Esophagus squamous epithelium (tissue), 5 donors: ENCODE results near the gene SAG. TPM values are rescaled to one million over a fixed set of nuclear protein-coding genes. Genes with fewer than 3 reads are reported as not detected.

Experiments used
- DNase-seq: peaks from one replicate; lab custom pipeline; 2025; lab: John Stamatoyannopoulos, UW
- H3K27ac ChIP-seq, 4 donors: fragments of 200-600 bp; sonication (generic); one replicate each; pipeline ENCODE4 v1.5.1; 2016 to 2019; ENCODE audit warnings: mild to moderate bottlenecking in 1 of 4
- H3K27me3 ChIP-seq, 4 donors: fragments of 200-600 bp; sonication (generic); 1 replicate in 3 of 4; 2 replicates in 1 of 4; pipeline versions ENCODE4 v1.5.1 to v1.6.0; 2017 to 2021; ENCODE audit warnings: antibody characterized with exemption in 1 of 4
- H3K36me3 ChIP-seq, 3 donors: fragments of 200-600 bp; sonication (generic); one replicate each; pipeline ENCODE4 v1.5.1; 2016 to 2019
- H3K4me1 ChIP-seq, 3 donors: fragments of 200-600 bp; sonication (generic); one replicate each; pipeline ENCODE4 v1.5.1; 2017 to 2019
- H3K4me3 ChIP-seq, 4 donors: fragments of 200-600 bp; sonication (generic); 1 replicate in 3 of 4; 2 replicates in 1 of 4; pipeline ENCODE4 v1.5.1; 2016 to 2019; ENCODE audit warnings: mild to moderate bottlenecking in 2 of 4, moderate library complexity in 1 of 4
- H3K9me3 ChIP-seq, 3 donors: fragments of 200-600 bp; sonication (generic); one replicate each; pipeline ENCODE4 v1.5.1; 2016 to 2019
- CTCF ChIP-seq, 6 experiments: fragments of 450-650 bp in 4 of 6; fragments of 200-600 bp in 2 of 6; sonication (generic) in 2 of 6; IDR thresholded peaks; one replicate each; pipeline ENCODE4 v1.5.1; 2016 to 2019; ENCODE audit warnings: antibody characterized with exemption in 6 of 6, mild to moderate bottlenecking in 4 of 6, moderate library complexity in 4 of 6
- POLR2A ChIP-seq, 4 donors: fragments of 450-650 bp; IDR thresholded peaks; one replicate each; pipeline ENCODE4 v1.6.1; 2017; ENCODE audit warnings: antibody characterized with exemption in 4 of 4, mild to moderate bottlenecking in 4 of 4, moderate library complexity in 3 of 4
- WGBS, 2 donors: methylation state at CpG; one replicate each; pipeline ENCODE4 v1.1.5; 2018; 5-methylcytosine and 5-hydroxymethylcytosine counted together
- intact Hi-C: fragments of 100-400 bp; cut with DNase I; formaldehyde crosslinking; loops from one replicate; pipeline ENCODE4 v1.15.0; 2022
- total RNA-seq, 4 donors: library from RNA; depleted of rRNA; stranded (reverse); fragments of >200 nt; gene quantifications; one replicate each; pipeline ENCODE4 v1.1.0, GENCODE V29; 2016
- donor health status: DM: yes; HTN: yes; CAD: no.

SAG gene
- total RNA-seq, 4 donors from 2014 or later, result not detected

GRCh38 chr2:233325256-233325655 lies 17.6 kb downstream of the SAG start:
- Histone ChIP-seq H3K4me3 (no peak overlapping the region), H3K27me3 (peaks cover 0 to 15% (median 0%) of the 10 kb centered on the region in 4 donors), H3K9me3 (no peaks in the 10 kb centered on the region), H3K36me3 (no peaks in the 10 kb centered on the region), H3K4me1 (no peaks in the 10 kb centered on the region), H3K27ac (no peak overlapping the region)
- no peak for DNase-seq
- WGBS, 2 donors, result 64 to 82% methylated on average over 4 of the region's 4 CpGs
- TF ChIP-seq POLR2A (IDR thresholded peaks at IDR 0.05), result no peak
- no peak for TF ChIP-seq CTCF (IDR thresholded peaks at IDR 0.05)
- intact Hi-C loops, result no loop called here

GRCh38 chr2:233325814-233326213 lies 18.2 kb downstream of the SAG start:
- H3K27ac ChIP-seq, result no peak overlapping the region
- no peak for DNase-seq
- TF ChIP-seq POLR2A (IDR thresholded peaks at IDR 0.05) (no peak), CTCF (IDR thresholded peaks at IDR 0.05) (no peak)
- H3K9me3 ChIP-seq, result no peaks in the 10 kb centered on the region
- 66 to 87% methylated on average over 7 to 9 of the region's 10 CpGs for WGBS, 2 donors
- peaks cover 0 to 10% (median 0%) of the 10 kb centered on the region in 4 donors for H3K27me3 ChIP-seq
- no peak overlapping the region for H3K4me3 ChIP-seq
- no peaks in the 10 kb centered on the region for H3K4me1 ChIP-seq
- no peaks in the 10 kb centered on the region for H3K36me3 ChIP-seq
- intact Hi-C loops, result no loop called here

- no peaks in the 10 kb centered on the region for H3K36me3 ChIP-seq
- no peak for DNase-seq
- intact Hi-C loops, result no loop called here
- H3K27me3 ChIP-seq, result peaks cover 0 to 13% (median 0%) of the 10 kb centered on the region in 4 donors
- no peaks in the 10 kb centered on the region for H3K9me3 ChIP-seq
- no peaks in the 10 kb centered on the region for H3K4me1 ChIP-seq
- no peak for TF ChIP-seq CTCF (IDR thresholded peaks at IDR 0.05)
- TF ChIP-seq POLR2A (IDR thresholded peaks at IDR 0.05), result no peak
- no peak overlapping the region for H3K4me3 ChIP-seq
- 91% methylated on average over 4 to 8 of the region's 8 CpGs for WGBS, 2 donors
- no peak overlapping the region for H3K27ac ChIP-seq
Observed at GRCh38 chr2:233326500-233326899, 18.9 kb downstream of the SAG start.

GRCh38 chr2:233328922-233329321 lies 21.3 kb downstream of the SAG start:
- intact Hi-C loops, result no loop called here
- Histone ChIP-seq H3K27ac (no peak overlapping the region), H3K4me1 (peaks cover 0 to 5% (median 0%) of the 10 kb centered on the region in 3 donors), H3K4me3 (no peak overlapping the region), H3K36me3 (no peaks in the 10 kb centered on the region), H3K9me3 (no peaks in the 10 kb centered on the region), H3K27me3 (peaks cover 0 to 18% (median 0%) of the 10 kb centered on the region in 4 donors)
- no peak for DNase-seq
- TF ChIP-seq POLR2A (IDR thresholded peaks at IDR 0.05), result no peak
- no peak for TF ChIP-seq CTCF (IDR thresholded peaks at IDR 0.05)
- WGBS, 2 donors, result 63 to 81% methylated on average over 2 to 4 of the region's 4 CpGs

- Histone ChIP-seq H3K27me3 (peaks cover 0 to 22% (median 0%) of the 10 kb centered on the region in 4 donors), H3K4me1 (peaks cover 0 to 5% (median 0%) of the 10 kb centered on the region in 3 donors), H3K27ac (no peak overlapping the region), H3K9me3 (no peaks in the 10 kb centered on the region), H3K4me3 (no peak overlapping the region), H3K36me3 (no peaks in the 10 kb centered on the region)
- no peak for DNase-seq
- TF ChIP-seq POLR2A (IDR thresholded peaks at IDR 0.05) (no peak), CTCF (IDR thresholded peaks at IDR 0.05) (no peak)
- WGBS, 2 donors, result 69 to 83% methylated on average over 6 to 7 of the region's 7 CpGs
- intact Hi-C loops, result no loop called here
Observed at GRCh38 chr2:233329489-233330135, 22.0 kb downstream of the SAG start.
